K562 (cell line): ENCODE measurements around the gene CMSS1. TPM values are rescaled to one million over a fixed set of nuclear protein-coding genes. Genes with fewer than 3 reads are reported as not detected.

Source experiments
- ATAC-seq: fragments of 200-7000 bp; cut with Tn5 transposase; 3 replicates; pipeline ENCODE4 v1.9.1; 2020; ENCODE audit warnings: moderate library complexity
- BruUV-seq: library from RNA; stranded (reverse); fragments of 400-500 nt; replicated peaks from 2 replicates; lab custom pipeline; 2021; lab: Mats Ljungman, UMichigan
- CTCF ChIA-PET: fragments of 300-600 bp; formaldehyde crosslinking; extraction: SDS; loops from one replicate; lab custom pipeline; 2021; ENCODE audit warnings: low intra/inter-chr PET ratio; lab: Yijun Ruan, JAX
- POLR2A ChIA-PET: fragments of 300-600, 350-650 bp; sonication (Branson Sonifier 250); formaldehyde crosslinking; extraction: SDS; loops from one replicate; lab custom pipeline; 2021; ENCODE audit warnings: antibody characterized with exemption, inconsistent platforms; lab: Yijun Ruan, JAX
- DNase-seq, 4 experiments: peaks; one replicate each; pipeline versions ENCODE4 v3.0.0 to v3.0.0-alpha.2; 2011 to 2018; ENCODE audit warnings: low spot score in 3 of 4, mixed read lengths in 3 of 4; ENCODE audit errors: extremely low read depth in 1 of 4
- FAIRE-seq: peaks from 2 replicates; lab custom pipeline; 2011; peaks lifted over from hg19 to GRCh38; lab: Jason Lieb, UNC
- H2AFZ ChIP-seq: 2 replicates; pipeline ENCODE4 v1.6.0; 2011; ENCODE audit warnings: low read depth, low read length, control low read depth, inconsistent platforms
- H3K27ac ChIP-seq: fragments of 200-600 bp; 3 replicates; pipeline ENCODE4 v1.8.0; 2011; ENCODE audit warnings: low read depth, mild to moderate bottlenecking, control low read depth, inconsistent platforms, low read length, moderate library complexity, mixed read lengths; ENCODE audit errors: extremely low read depth
- H3K27me3 ChIP-seq, 2 experiments: fragments of 300-600 bp in 1 of 2; 2 replicates in 1 of 2; 3 replicates in 1 of 2; pipeline versions ENCODE4 v1.6.0 to v1.8.0; 2011; ENCODE audit warnings: inconsistent platforms in 2 of 2, low read length in 2 of 2, mild to moderate bottlenecking in 1 of 2, mixed read lengths in 1 of 2, moderate library complexity in 1 of 2; ENCODE audit not compliant: control insufficient read depth in 2 of 2, insufficient read depth in 2 of 2
- H3K36me3 ChIP-seq: fragments of 300-600 bp; 3 replicates; pipeline ENCODE4 v1.8.0; 2011; ENCODE audit warnings: mild to moderate bottlenecking, low read length, inconsistent platforms; ENCODE audit not compliant: control insufficient read depth, insufficient read depth
- H3K4me1 ChIP-seq, 2 experiments: fragments of 200-600 bp in 1 of 2; replicated peaks in 1 of 2; 2 replicates in 1 of 2; 3 replicates in 1 of 2; pipeline versions ENCODE4 v1.5.1 to v1.8.0; 2011; ENCODE audit warnings: inconsistent platforms in 2 of 2, low read length in 2 of 2, mild to moderate bottlenecking in 1 of 2, mixed read lengths in 1 of 2, moderate library complexity in 1 of 2; ENCODE audit not compliant: control insufficient read depth in 2 of 2, insufficient read depth in 2 of 2
- H3K4me2 ChIP-seq: 2 replicates; pipeline ENCODE4 v1.6.1; 2011; ENCODE audit warnings: low read length, control low read depth, inconsistent platforms, mixed read lengths; ENCODE audit not compliant: insufficient read depth
- H3K4me3 ChIP-seq: fragments of 200-600 bp; sonication (generic), shearing (Covaris generic); 2 replicates; pipeline ENCODE4 v1.5.1; 2016; ENCODE audit warnings: control low read depth, inconsistent platforms
- H3K79me2 ChIP-seq: fragments of 200-600 bp; 3 replicates; pipeline ENCODE4 v1.8.0; 2011; ENCODE audit warnings: low read length, inconsistent platforms; ENCODE audit not compliant: control insufficient read depth, insufficient read depth
- H3K9ac ChIP-seq, 2 experiments: 2 replicates each; pipeline versions ENCODE4 v1.6.0 to v1.6.1; 2011; ENCODE audit warnings: low read depth in 2 of 2, low read length in 2 of 2, control low read depth in 1 of 2, inconsistent platforms in 1 of 2, mild to moderate bottlenecking in 1 of 2, mixed read lengths in 1 of 2; ENCODE audit not compliant: insufficient read depth in 1 of 2
- H3K9me1 ChIP-seq: one replicate; pipeline ENCODE4 v1.6.0; 2011; ENCODE audit warnings: inconsistent platforms, mild to moderate bottlenecking, low read length, moderate library complexity; ENCODE audit not compliant: control insufficient read depth, insufficient read depth
- H3K9me3 ChIP-seq: replicated peaks from 2 replicates; pipeline ENCODE4 v1.5.1; 2011; ENCODE audit warnings: low read depth, low read length, inconsistent platforms; ENCODE audit not compliant: control insufficient read depth, insufficient read depth
- H4K20me1 ChIP-seq: replicated peaks from 2 replicates; pipeline ENCODE4 v1.6.1; 2011; ENCODE audit warnings: low read length, inconsistent platforms, mixed read lengths; ENCODE audit not compliant: control insufficient read depth, insufficient read depth
- ATF4 ChIP-seq: fragments of 450-650 bp; formaldehyde crosslinking; IDR thresholded peaks from 2 replicates; pipeline ENCODE4 v1.4.0; 2022; ENCODE audit warnings: mild to moderate bottlenecking, moderate library complexity
- CHD2 ChIP-seq: IDR thresholded peaks from 2 replicates; pipeline ENCODE4 v1.6.1; 2011; ENCODE audit warnings: low read depth, low read length
- EP300 ChIP-seq: IDR thresholded peaks from 2 replicates; pipeline ENCODE4 v1.6.1; 2012; ENCODE audit warnings: low read length, improper control_type of control experiment
- ESRRA ChIP-seq: fragments of 450-650 bp; IDR thresholded peaks from 2 replicates; pipeline ENCODE4 v1.6.1; 2014; ENCODE audit warnings: low read depth, mild to moderate bottlenecking, moderate library complexity, borderline replicate concordance
- FOS ChIP-seq: IDR thresholded peaks from 3 replicates; pipeline ENCODE4 v1.6.1; 2011; ENCODE audit not compliant: insufficient read length; ENCODE audit errors: extremely low read depth
- FOXA1 ChIP-seq: fragments of 450-650 bp; IDR thresholded peaks from 2 replicates; pipeline ENCODE4 v1.6.1; 2016; ENCODE audit warnings: mild to moderate bottlenecking, borderline replicate concordance
- GABPA ChIP-seq: fragments of 200-800 bp; sonication (Bioruptor generic); conservative IDR thresholded peaks from 2 replicates; pipeline ENCODE4 v1.6.1; 2016; ENCODE audit warnings: low read depth, missing genetic modification characterization, missing compliant biosample characterization
- MXI1 ChIP-seq: IDR thresholded peaks from 2 replicates; pipeline ENCODE4 v1.6.1; 2011; ENCODE audit warnings: low read depth, mild to moderate bottlenecking, improper control_type of control experiment, low read length
- NUFIP1 ChIP-seq: fragments of 450-650 bp; IDR thresholded peaks from 2 replicates; pipeline ENCODE4 v1.6.1; 2018; ENCODE audit not compliant: partially characterized antibody
- ZMIZ1 ChIP-seq, 2 experiments: fragments of 150-350 bp in 1 of 2; IDR thresholded peaks; 2 replicates each; pipeline ENCODE4 v1.6.1; 2012 to 2016; ENCODE audit warnings: low read depth in 2 of 2, low read length in 2 of 2, mild to moderate bottlenecking in 1 of 2, moderate library complexity in 1 of 2
- ZNF395 ChIP-seq: fragments of 200-800 bp; sonication (Bioruptor generic); IDR thresholded peaks from 2 replicates; pipeline ENCODE4 v1.6.1; 2017; ENCODE audit warnings: missing genetic modification characterization, missing compliant biosample characterization
- WGBS: fragments of 100-300 bp; shearing (Covaris generic); methylation state at CpG from one replicate; pipeline ENCODE4 v1.1.6; 2016; ENCODE audit warnings: low coverage, mixed read lengths; ENCODE audit not compliant: insufficient coverage; ENCODE audit errors: missing lambda C conversion rate; 5-methylcytosine and 5-hydroxymethylcytosine counted together
- in situ Hi-C: fragments of 300-500 bp; cut with MboI; formaldehyde crosslinking; loops from 4 replicates; pipeline ENCODE4 v1.15.0; 2018; ENCODE audit warnings: inconsistent platforms, mixed read lengths
- intact Hi-C: fragments of 100-400 bp; cut with micrococcal nuclease; formaldehyde crosslinking; loops from 2 replicates; pipeline ENCODE4 v1.14.2; 2022
- polyA plus RNA-seq, 8 experiments: library from polyadenylated mRNA; depleted of rRNA in 4 of 8; stranded (reverse) in 5 of 8; unstranded in 3 of 8; fragments of >200 nt; fragmentation: Nextera tagmentation in 2 of 8; fragmentation: Illumina TruSeq in 1 of 8; extraction: Ambion mirVana in 2 of 8; extraction: Trizol in 1 of 8; gene quantifications; 2 replicates each; pipeline versions ENCODE4 v1.2.1 to v1.2.3, GENCODE V29; 2011 to 2014; ENCODE audit warnings: inconsistent platforms in 1 of 8, missing spikeins in 1 of 8
- total RNA-seq, 7 experiments: library from RNA; depleted of rRNA in 6 of 7; stranded (reverse); fragments of >200 nt in 6 of 7; fragmentation: Illumina TruSeq in 2 of 7; extraction: Trizol in 2 of 7; gene quantifications; 2 replicates each; pipeline versions ENCODE4 v1.2.1 to v1.2.3, GENCODE V29; 2011 to 2021; ENCODE audit warnings: low replicate concordance in 1 of 7
- TF ChIP-seq, protein P1 (sequence below): IDR thresholded peaks from 2 replicates; pipeline ENCODE4 v1.6.1; 2011; ENCODE audit warnings: borderline replicate concordance, low read depth, mild to moderate bottlenecking, moderate library complexity, low read length; ENCODE audit not compliant: insufficient read depth, poor library complexity, severe bottlenecking

Gene CMSS1
- total and polyA plus RNA-seq, 9 of the 15 experiments (the other 6 are each of a cell fraction or from before 2014, with no cell fraction given), result 46.9 to 109 (median 72.3) TPM

- DNase-seq, result no peak
- ChIA-PET POLR2A (interaction anchor here (1.0 kb wide), 1 partner anchor 21 kb away, joined by 3 read pairs; no protein-coding TSS in a partner anchor), CTCF (no interaction called here)
- no peak for ATAC-seq
- 80% methylated on average over 3 of the region's 3 CpGs for WGBS
- intact Hi-C loops (no loop called here), in situ Hi-C loops (no loop called here)
- TF ChIP-seq MXI1 (no peak), GABPA (no peak), ESRRA (no peak), ATF4 (CRISPR knock-in tag) (no peak), FOS (no peak), EP300 (no peak), ZMIZ1 (IDR thresholded peaks at IDR 0.05; ENCODE audit: low read depth in 2 of 2, low read length in 2 of 2) (no peak), CHD2 (no peak), ZNF395 (no peak), FOXA1 (no peak), NUFIP1 (no peak)
- TF ChIP-seq, protein P1, sequence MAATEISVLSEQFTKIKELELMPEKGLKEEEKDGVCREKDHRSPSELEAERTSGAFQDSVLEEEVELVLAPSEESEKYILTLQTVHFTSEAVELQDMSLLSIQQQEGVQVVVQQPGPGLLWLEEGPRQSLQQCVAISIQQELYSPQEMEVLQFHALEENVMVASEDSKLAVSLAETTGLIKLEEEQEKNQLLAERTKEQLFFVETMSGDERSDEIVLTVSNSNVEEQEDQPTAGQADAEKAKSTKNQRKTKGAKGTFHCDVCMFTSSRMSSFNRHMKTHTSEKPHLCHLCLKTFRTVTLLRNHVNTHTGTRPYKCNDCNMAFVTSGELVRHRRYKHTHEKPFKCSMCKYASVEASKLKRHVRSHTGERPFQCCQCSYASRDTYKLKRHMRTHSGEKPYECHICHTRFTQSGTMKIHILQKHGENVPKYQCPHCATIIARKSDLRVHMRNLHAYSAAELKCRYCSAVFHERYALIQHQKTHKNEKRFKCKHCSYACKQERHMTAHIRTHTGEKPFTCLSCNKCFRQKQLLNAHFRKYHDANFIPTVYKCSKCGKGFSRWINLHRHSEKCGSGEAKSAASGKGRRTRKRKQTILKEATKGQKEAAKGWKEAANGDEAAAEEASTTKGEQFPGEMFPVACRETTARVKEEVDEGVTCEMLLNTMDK, result no peak
- no peaks in the 10 kb centered on the region for H4K20me1 ChIP-seq
- no peak overlapping the region for H3K9ac ChIP-seq
- H3K36me3 ChIP-seq, result no peaks in the 10 kb centered on the region
- no peak overlapping the region for H3K4me3 ChIP-seq
- no peak overlapping the region for H3K4me2 ChIP-seq
- no peaks in the 10 kb centered on the region for H3K9me3 ChIP-seq
- H3K27me3 ChIP-seq, result no peaks in the 10 kb centered on the region
- no peak overlapping the region for H2AFZ ChIP-seq
- H3K4me1 ChIP-seq, result no peaks in the 10 kb centered on the region
- H3K79me2 ChIP-seq, result no peaks in the 10 kb centered on the region; the same call in 2 of the 3 replicates
- H3K27ac ChIP-seq, result no peak overlapping the region
- no peaks in the 10 kb centered on the region for H3K9me1 ChIP-seq
- BruUV-seq, result no TSS peak
- FAIRE-seq, result no peak
Observed at GRCh38 chr3:99980606-99981005, 162.9 kb downstream of the CMSS1 start.
